Measurements from ENCODE around the gene POU6F2. TPM values are rescaled to one million over a fixed set of nuclear protein-coding genes. Genes with fewer than 3 reads are reported as not detected.

The POU6F2 gene
- total and polyA plus RNA-seq, 2 experiments from 2014 or later: 7.2 to 7.3 TPM

- no peak for TF ChIP-seq ZNF462 (CRISPR knock-in tag; IDR thresholded peaks at IDR 0.05)
- no peak for TF ChIP-seq CTCF (conservative IDR thresholded peaks at IDR 0.05; ENCODE audit: low read depth in 2 of 2)
- TF ChIP-seq POLR2AphosphoS5 (IDR thresholded peaks at IDR 0.05; ENCODE audit: low read depth): no peak
- no peak for TF ChIP-seq ETS1 (IDR thresholded peaks at IDR 0.05)
- no peak for TF ChIP-seq ZNF331 (CRISPR knock-in tag; IDR thresholded peaks at IDR 0.05; ENCODE audit: low read depth)
- no peak for TF ChIP-seq EZH2 (IDR thresholded peaks at IDR 0.05; ENCODE audit: low read depth, unreplicated experiment)
- no peak for TF ChIP-seq ZNF114 (CRISPR knock-in tag; IDR thresholded peaks at IDR 0.05)
These were observed 390.2 kb downstream of the POU6F2 start (continued) for GRCh38 chr7:39367943-39368342.

Measured in GM23338 (cell line).